ENCODE measurements around the gene TIAL1.

The TIAL1 gene

DNA sequence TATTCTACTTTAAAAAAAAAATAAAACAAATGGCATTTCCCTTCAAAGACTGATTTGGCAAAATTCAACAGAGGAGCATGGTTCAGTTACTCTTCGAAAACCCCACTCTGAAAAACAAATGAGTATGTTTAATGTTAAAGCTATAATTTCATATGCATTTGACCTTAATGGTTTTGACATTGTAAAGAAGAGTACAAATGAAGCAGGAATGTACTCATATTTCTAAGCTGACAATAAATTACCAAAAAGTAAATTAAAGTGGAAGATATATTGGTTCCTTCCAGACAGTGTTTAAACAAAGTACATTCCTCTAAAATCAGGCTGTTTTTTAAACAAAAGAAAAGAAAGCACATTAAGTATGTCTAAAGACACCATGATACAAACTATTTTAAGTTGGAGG lies 70.6 kb downstream of the TIAL1 start:
- DNase-seq = no peak

DNA sequence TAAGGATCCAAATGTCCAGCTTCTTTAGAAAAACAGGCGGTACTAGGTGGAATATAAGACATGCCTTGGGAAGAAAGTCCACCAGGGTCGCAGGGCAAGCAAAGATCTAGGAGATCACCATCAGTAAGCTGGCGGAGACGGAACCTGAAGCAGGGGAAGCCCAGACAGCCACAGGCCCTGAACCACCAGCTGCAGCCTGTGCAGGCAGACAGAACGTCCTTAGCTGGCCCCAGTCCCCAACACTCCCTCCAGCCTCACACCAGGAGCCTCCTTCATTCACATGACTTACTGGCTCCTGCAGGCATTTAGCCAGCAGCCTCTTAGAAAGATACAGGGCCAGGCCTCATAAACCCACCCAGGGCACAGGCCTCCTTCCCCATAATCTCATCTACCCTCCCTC lies 71.6 kb downstream of the TIAL1 start:
- no peak for DNase-seq

DNA sequence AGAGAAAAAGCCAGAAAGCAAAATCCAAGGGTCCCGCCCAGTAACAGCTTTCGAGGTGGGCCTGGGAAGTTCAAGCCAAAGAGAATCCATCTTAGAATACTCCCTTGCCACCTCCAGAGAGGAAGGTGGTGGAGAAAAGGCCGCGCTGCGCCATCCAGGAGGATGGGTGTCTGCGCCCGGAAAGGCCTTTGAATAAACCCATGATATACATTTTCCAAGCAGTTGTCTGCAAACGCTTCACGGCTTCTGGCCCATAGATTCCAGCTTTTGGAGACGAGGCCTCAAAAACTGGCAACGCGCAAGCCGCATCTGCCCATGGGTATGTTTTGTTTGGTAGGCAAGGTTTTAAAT lies 72.1 kb downstream of the TIAL1 start:
- no peak for DNase-seq

DNA sequence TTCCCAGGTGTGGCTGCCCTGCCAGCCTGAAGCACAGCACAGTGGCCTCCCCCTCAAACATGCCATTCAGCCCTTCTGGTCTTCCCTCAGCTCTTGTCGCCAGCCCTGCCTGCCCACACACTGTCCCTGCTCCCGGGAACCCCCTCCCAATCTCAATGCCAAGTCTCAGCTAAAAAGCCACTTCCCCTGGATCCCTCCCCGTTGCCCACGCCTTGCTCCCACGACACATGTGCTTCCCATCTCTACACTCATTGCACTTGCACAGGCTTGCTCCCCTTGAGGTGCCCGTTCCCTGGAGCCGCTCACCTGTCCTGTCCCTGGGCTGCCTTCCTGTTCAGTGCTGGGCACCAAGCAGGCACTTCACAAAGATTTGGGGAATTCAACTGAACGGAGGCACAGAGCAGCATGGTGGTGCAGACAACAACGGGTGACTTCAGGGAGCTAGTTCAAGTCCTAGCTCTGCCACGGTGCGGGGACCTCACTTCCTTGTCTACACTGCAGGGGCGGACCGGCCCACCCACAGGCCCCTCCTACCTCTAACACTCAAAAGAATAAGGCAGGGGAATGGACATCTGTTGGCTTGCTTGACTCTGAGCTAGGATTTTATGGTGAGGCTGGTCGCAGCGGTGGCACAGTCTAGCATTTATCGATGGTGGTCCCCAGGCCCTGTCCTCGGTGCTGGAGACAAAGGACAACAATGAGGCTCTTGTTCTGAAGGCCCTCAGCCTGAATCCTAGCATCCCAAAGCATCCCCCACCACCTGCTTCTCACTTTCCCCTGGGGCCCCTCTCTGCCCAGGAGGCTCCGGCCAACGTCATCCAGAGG lies 72.7 kb downstream of the TIAL1 start:
- no peak for DNase-seq
